HCT116 (cell line): ENCODE results near the gene PZP. TPM values are rescaled to one million over a fixed set of nuclear protein-coding genes. Genes with fewer than 3 reads are reported as not detected.

Source experiments
- ATAC-seq: fragments of 200-7000 bp; cut with Tn5 transposase; 2 replicates; pipeline ENCODE4 v1.9.1; 2020; ENCODE audit warnings: mild to moderate bottlenecking, moderate library complexity
- BruUV-seq: library from RNA; stranded (reverse); fragments of 400-500 nt; replicated peaks from 2 replicates; lab custom pipeline; 2021; lab: Mats Ljungman, UMichigan
- CTCF ChIA-PET: fragments of 300-600 bp; sonication (Branson Sonifier 250); formaldehyde crosslinking; loops from one replicate; lab custom pipeline; 2021; ENCODE audit warnings: antibody characterized with exemption; lab: Charles Lee
- POLR2A ChIA-PET: fragments of 300-600, 350-600 bp; sonication (Branson Sonifier 250); formaldehyde crosslinking; loops from one replicate; lab custom pipeline; 2021; ENCODE audit warnings: antibody characterized with exemption; lab: Charles Lee
- RAD21 ChIA-PET, 2 experiments: fragments of 300-600 bp; sonication (Branson Sonifier 250); formaldehyde crosslinking; loops; one replicate each; lab custom pipeline; 2023; ENCODE audit warnings: low total read pairs in 2 of 2; ENCODE audit not compliant: uncharacterized antibody in 2 of 2, unreplicated experiment in 2 of 2, low non-redundant PET in 1 of 2; lab: Charles Lee
- DNase-seq: peaks from one replicate; pipeline ENCODE4 v3.0.0-alpha.2; 2010; ENCODE audit warnings: low read depth, low spot score
- H2AFZ ChIP-seq: fragments of 200-600 bp; shearing (Covaris generic), sonication (generic); 2 replicates; pipeline ENCODE4 v1.6.1; 2017; ENCODE audit warnings: low read depth, mixed run types, mixed read lengths, antibody characterized with exemption, low read length; ENCODE audit not compliant: poor library complexity, severe bottlenecking
- H3K27ac ChIP-seq: 2 replicates; pipeline ENCODE4 v1.5.1; 2012; ENCODE audit warnings: low read depth, low read length
- H3K27me3 ChIP-seq: fragments of 200-600 bp; sonication (generic); 2 replicates; pipeline ENCODE4 v1.6.1; 2016; ENCODE audit warnings: mixed run types, low read length, mixed read lengths; ENCODE audit not compliant: insufficient read depth
- H3K36me3 ChIP-seq, 2 experiments: fragments of 200-500 bp in 1 of 2; fragments of 200-600 bp in 1 of 2; sonication (Bioruptor generic) in 1 of 2; sonication (generic) in 1 of 2; 2 replicates each; pipeline versions ENCODE4 v1.5.1 to v1.6.1; 2014 to 2016; ENCODE audit warnings: low read length in 2 of 2, inconsistent platforms in 1 of 2, mixed read lengths in 1 of 2, mixed run types in 1 of 2; ENCODE audit not compliant: insufficient read depth in 2 of 2, control insufficient read depth in 1 of 2
- H3K4me1 ChIP-seq, 2 experiments: fragments of 200-600 bp in 1 of 2; sonication (generic) in 1 of 2; 2 replicates each; pipeline versions ENCODE4 v1.5.1 to v1.6.1; 2012 to 2017; ENCODE audit warnings: low read length in 2 of 2, inconsistent platforms in 1 of 2, mild to moderate bottlenecking in 1 of 2, mixed read lengths in 1 of 2, mixed run types in 1 of 2, moderate library complexity in 1 of 2; ENCODE audit not compliant: insufficient read depth in 2 of 2, control insufficient read depth in 1 of 2
- H3K4me2 ChIP-seq: fragments of 200-600 bp; sonication (generic); 2 replicates; pipeline ENCODE4 v1.6.1; 2017; ENCODE audit warnings: mixed run types, low read length, mixed read lengths
- H3K4me3 ChIP-seq, 2 experiments: fragments of 200-600 bp in 1 of 2; sonication (generic) in 1 of 2; replicated peaks in 1 of 2; 2 replicates each; pipeline ENCODE4 v1.5.1; 2011 to 2016; ENCODE audit warnings: low read length in 2 of 2, control low read depth in 1 of 2, low read depth in 1 of 2, mild to moderate bottlenecking in 1 of 2, mixed read lengths in 1 of 2, mixed run types in 1 of 2
- H3K79me2 ChIP-seq: fragments of 200-600 bp; sonication (generic); 2 replicates; pipeline ENCODE4 v1.6.1; 2017; ENCODE audit warnings: mild to moderate bottlenecking, mixed run types, low read length, moderate library complexity, mixed read lengths; ENCODE audit not compliant: insufficient read depth
- H3K9ac ChIP-seq: fragments of 200-600 bp; sonication (generic); 2 replicates; pipeline ENCODE4 v1.6.1; 2016; ENCODE audit warnings: low read length, mixed read lengths
- H3K9me2 ChIP-seq: fragments of 200-600 bp; sonication (generic), shearing (Covaris generic); 2 replicates; pipeline ENCODE4 v1.6.1; 2017; ENCODE audit warnings: mixed run types, mild to moderate bottlenecking, moderate library complexity; ENCODE audit not compliant: insufficient read depth
- H3K9me3 ChIP-seq, 2 experiments: fragments of 200-500 bp in 1 of 2; fragments of 200-600 bp in 1 of 2; sonication (Bioruptor generic) in 1 of 2; sonication (generic) in 1 of 2; 2 replicates each; pipeline ENCODE4 v1.6.1; 2014 to 2017; ENCODE audit warnings: low read length in 2 of 2, mixed read lengths in 2 of 2, inconsistent platforms in 1 of 2, low read depth in 1 of 2, mild to moderate bottlenecking in 1 of 2, mixed run types in 1 of 2, moderate library complexity in 1 of 2; ENCODE audit not compliant: control insufficient read depth in 1 of 2, insufficient read depth in 1 of 2
- H4K20me1 ChIP-seq: fragments of 200-600 bp; sonication (generic), shearing (Covaris generic); 2 replicates; pipeline ENCODE4 v1.6.1; 2017; ENCODE audit warnings: mixed run types, mild to moderate bottlenecking, moderate library complexity; ENCODE audit not compliant: insufficient read depth
- CBX3 ChIP-seq: IDR thresholded peaks from 2 replicates; pipeline ENCODE4 v1.6.1; 2012; ENCODE audit warnings: low read depth
- EZH2 ChIP-seq: fragments of 200-600 bp; sonication (generic); IDR thresholded peaks from 2 replicates; pipeline ENCODE4 v1.6.1; 2017; ENCODE audit warnings: antibody characterized with exemption, mixed run types
- EZH2phosphoT487 ChIP-seq: fragments of 200-600 bp; IDR thresholded peaks from 2 replicates; pipeline ENCODE4 v1.6.1; 2018; ENCODE audit warnings: antibody characterized with exemption, borderline replicate concordance
- FOSL1 ChIP-seq: IDR thresholded peaks from 2 replicates; pipeline ENCODE4 v1.6.1; 2012; ENCODE audit warnings: low read depth
- JUND ChIP-seq: IDR thresholded peaks from 2 replicates; pipeline ENCODE4 v1.6.1; 2012
- MAX ChIP-seq: IDR thresholded peaks from 2 replicates; pipeline ENCODE4 v1.6.1; 2012
- POLR2A ChIP-seq: IDR thresholded peaks from 2 replicates; pipeline ENCODE4 v1.7.0; 2011; ENCODE audit warnings: borderline replicate concordance; ENCODE audit not compliant: insufficient read depth, insufficient read length; ENCODE audit errors: extremely low read depth
- RAD21 ChIP-seq: IDR thresholded peaks from 2 replicates; pipeline ENCODE4 v1.6.1; 2012; ENCODE audit warnings: low read depth, mild to moderate bottlenecking
- REST ChIP-seq: IDR thresholded peaks from 2 replicates; pipeline ENCODE4 v1.6.1; 2012; ENCODE audit warnings: low read depth
- SIN3A ChIP-seq: IDR thresholded peaks from 2 replicates; pipeline ENCODE4 v1.6.1; 2012; ENCODE audit warnings: low read depth
- SP1 ChIP-seq: IDR thresholded peaks from 2 replicates; pipeline ENCODE4 v1.6.1; 2012; ENCODE audit warnings: low read depth
- SRF ChIP-seq: IDR thresholded peaks from 2 replicates; pipeline ENCODE4 v1.6.1; 2012; ENCODE audit warnings: low read depth
- TCF7L2 ChIP-seq: IDR thresholded peaks from 2 replicates; pipeline ENCODE4 v1.7.0; 2011; ENCODE audit warnings: borderline replicate concordance, inconsistent platforms; ENCODE audit not compliant: insufficient read depth, insufficient read length; ENCODE audit errors: extremely low read depth
- intact Hi-C: fragments of 100-400 bp; cut with micrococcal nuclease; formaldehyde crosslinking; loops from 2 replicates; pipeline ENCODE4 v1.10.0; 2022
- total RNA-seq: library from RNA; stranded (reverse); gene quantifications from one replicate; pipeline ENCODE4 v1.2.1, GENCODE V29; 2021; ENCODE audit not compliant: unreplicated experiment
- TF ChIP-seq, protein P1 (sequence below): IDR thresholded peaks from 2 replicates; pipeline ENCODE4 v1.6.1; 2011; ENCODE audit warnings: mild to moderate bottlenecking, low read length, moderate library complexity; ENCODE audit not compliant: insufficient replicate concordance; ENCODE audit errors: extremely low read depth

PZP gene
- total RNA-seq, 1 experiment from 2014 or later = not detected

DNA sequence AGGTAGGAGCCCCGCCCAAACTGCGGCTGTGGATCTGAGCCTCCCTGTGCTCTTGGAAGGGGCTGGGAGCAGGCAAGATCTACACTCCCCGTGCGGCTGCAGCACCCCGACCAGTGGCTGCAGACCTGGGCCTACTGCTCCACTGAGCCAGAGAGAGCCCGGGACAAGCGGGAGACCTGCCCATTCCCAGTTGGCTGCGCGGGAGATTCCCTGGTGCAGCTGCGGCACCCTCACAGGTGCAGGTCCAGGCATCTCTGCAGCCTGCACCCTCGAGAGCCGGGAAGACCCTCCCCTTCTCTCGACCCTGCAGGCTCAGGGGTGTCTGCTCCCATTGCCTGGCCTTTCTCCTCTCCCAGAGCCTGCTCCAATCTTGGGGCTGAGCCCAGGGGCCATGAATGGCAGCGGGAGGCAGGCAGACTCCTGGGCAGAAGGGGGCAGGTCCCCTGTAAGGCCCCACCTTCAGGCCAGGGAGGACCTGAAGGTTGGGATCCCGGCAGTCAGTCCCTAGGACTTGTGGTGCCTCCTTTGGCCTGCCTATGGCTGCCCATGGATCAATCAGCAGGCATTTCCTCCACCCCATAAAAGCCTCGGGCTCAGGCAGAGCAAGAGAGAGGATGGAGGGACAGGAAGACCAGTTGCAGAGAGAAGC, 83.7 kb downstream of the PZP start:
- intact Hi-C loops = no loop called here
- H3K9ac ChIP-seq = no peak overlapping the region
- ChIA-PET RAD21 (no interaction called here), CTCF (no interaction called here), POLR2A (no interaction called here)
- H3K27me3 ChIP-seq = peaks cover 39% of the 10 kb centered on the region
- no peaks in the 10 kb centered on the region for H4K20me1 ChIP-seq
- no peaks in the 10 kb centered on the region for H3K4me1 ChIP-seq
- no TSS peak for BruUV-seq
- DNase-seq (no peak), ATAC-seq (0 out of 2 replicates have a peak, but pooled peaks have one; percentile 30)
- no peak overlapping the region for H2AFZ ChIP-seq
- H3K4me2 ChIP-seq = no peak overlapping the region
- TF ChIP-seq SRF (no peak), RAD21 (no peak), MAX (no peak), EZH2phosphoT487 (no peak), CBX3 (no peak), REST (no peak), FOSL1 (no peak), POLR2A (no peak), SP1 (no peak), TCF7L2 (no peak), JUND (no peak), EZH2 (no peak), SIN3A (no peak)
- TF ChIP-seq, protein P1, sequence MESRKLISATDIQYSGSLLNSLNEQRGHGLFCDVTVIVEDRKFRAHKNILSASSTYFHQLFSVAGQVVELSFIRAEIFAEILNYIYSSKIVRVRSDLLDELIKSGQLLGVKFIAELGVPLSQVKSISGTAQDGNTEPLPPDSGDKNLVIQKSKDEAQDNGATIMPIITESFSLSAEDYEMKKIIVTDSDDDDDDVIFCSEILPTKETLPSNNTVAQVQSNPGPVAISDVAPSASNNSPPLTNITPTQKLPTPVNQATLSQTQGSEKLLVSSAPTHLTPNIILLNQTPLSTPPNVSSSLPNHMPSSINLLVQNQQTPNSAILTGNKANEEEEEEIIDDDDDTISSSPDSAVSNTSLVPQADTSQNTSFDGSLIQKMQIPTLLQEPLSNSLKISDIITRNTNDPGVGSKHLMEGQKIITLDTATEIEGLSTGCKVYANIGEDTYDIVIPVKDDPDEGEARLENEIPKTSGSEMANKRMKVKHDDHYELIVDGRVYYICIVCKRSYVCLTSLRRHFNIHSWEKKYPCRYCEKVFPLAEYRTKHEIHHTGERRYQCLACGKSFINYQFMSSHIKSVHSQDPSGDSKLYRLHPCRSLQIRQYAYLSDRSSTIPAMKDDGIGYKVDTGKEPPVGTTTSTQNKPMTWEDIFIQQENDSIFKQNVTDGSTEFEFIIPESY = no peak
- no peaks in the 10 kb centered on the region for H3K9me3 ChIP-seq
- H3K36me3 ChIP-seq = no peaks in the 10 kb centered on the region
- H3K9me2 ChIP-seq = no peaks in the 10 kb centered on the region
- H3K4me3 ChIP-seq = no peak overlapping the region
- no peaks in the 10 kb centered on the region for H3K79me2 ChIP-seq
- no peak overlapping the region for H3K27ac ChIP-seq
